CD14-positive monocyte (primary cell): ENCODE results near the gene VPS26C. TPM values are rescaled to one million over a fixed set of nuclear protein-coding genes. Genes with fewer than 3 reads are reported as not detected.

Source experiments
- DNase-seq, 3 donors: peaks; one replicate each; pipeline ENCODE4 v3.0.0-alpha.2; 2011 to 2022
- H2AFZ ChIP-seq: 2 replicates; pipeline ENCODE4 v1.6.0; 2012; ENCODE audit warnings: mild to moderate bottlenecking, low read depth, low read length, inconsistent platforms; ENCODE audit not compliant: insufficient read depth, poor library complexity, severe bottlenecking
- H3K27ac ChIP-seq, 2 donors: 1 replicate in 1 of 2; 2 replicates in 1 of 2; pipeline ENCODE4 v1.5.1; 2012 to 2013; ENCODE audit warnings: low read length in 2 of 2, control low read depth in 1 of 2, inconsistent platforms in 1 of 2, low read depth in 1 of 2, mild to moderate bottlenecking in 1 of 2
- H3K27me3 ChIP-seq, 2 donors: one replicate each; pipeline versions ENCODE4 v1.6.0 to v1.6.1; 2011 to 2013; ENCODE audit warnings: low read length in 2 of 2; ENCODE audit not compliant: control insufficient read depth in 2 of 2, insufficient read depth in 2 of 2
- H3K36me3 ChIP-seq, 2 donors: replicated peaks in 1 of 2; 1 replicate in 1 of 2; 2 replicates in 1 of 2; pipeline versions ENCODE4 v1.5.1 to v1.6.1; 2012 to 2013; ENCODE audit warnings: low read length in 2 of 2, control low read depth in 1 of 2, inconsistent platforms in 1 of 2, mild to moderate bottlenecking in 1 of 2; ENCODE audit not compliant: insufficient read depth in 2 of 2, control insufficient read depth in 1 of 2
- H3K4me1 ChIP-seq, 2 donors: 1 replicate in 1 of 2; 2 replicates in 1 of 2; pipeline versions ENCODE4 v1.5.1 to v1.6.1; 2012 to 2013; ENCODE audit warnings: low read length in 2 of 2, control low read depth in 1 of 2, inconsistent platforms in 1 of 2, mild to moderate bottlenecking in 1 of 2, moderate library complexity in 1 of 2; ENCODE audit not compliant: insufficient read depth in 2 of 2, control insufficient read depth in 1 of 2
- H3K4me2 ChIP-seq: replicated peaks from 2 replicates; pipeline ENCODE3; 2012; ENCODE audit warnings: low read length, moderate library complexity, mild to moderate bottlenecking; ENCODE audit not compliant: poor library complexity, severe bottlenecking; ENCODE audit errors: extremely low read depth
- H3K4me3 ChIP-seq, 3 experiments: fragments of 200-600 bp in 1 of 3; sonication (generic) in 1 of 3; replicated peaks in 1 of 3; 1 replicate in 2 of 3; 2 replicates in 1 of 3; pipeline ENCODE4 v1.5.1; 2011 to 2013; ENCODE audit warnings: low read length in 3 of 3, mild to moderate bottlenecking in 3 of 3, control low read depth in 2 of 3, low read depth in 2 of 3, inconsistent platforms in 1 of 3, moderate library complexity in 1 of 3
- H3K79me2 ChIP-seq: 2 replicates; pipeline ENCODE4 v1.6.0; 2012; ENCODE audit warnings: mild to moderate bottlenecking, control low read depth, inconsistent platforms, low read length, moderate library complexity; ENCODE audit not compliant: insufficient read depth
- H3K9ac ChIP-seq: 2 replicates; pipeline ENCODE4 v1.6.0; 2017; ENCODE audit warnings: low read length, mild to moderate bottlenecking; ENCODE audit not compliant: insufficient read depth, poor library complexity, severe bottlenecking
- H3K9me3 ChIP-seq, 2 donors: replicated peaks in 1 of 2; 1 replicate in 1 of 2; 2 replicates in 1 of 2; pipeline versions ENCODE4 v1.5.1 to v1.6.1; 2012 to 2013; ENCODE audit warnings: low read length in 2 of 2, control low read depth in 1 of 2; ENCODE audit not compliant: control insufficient read depth in 1 of 2, insufficient read depth in 1 of 2
- H4K20me1 ChIP-seq: 2 replicates; pipeline ENCODE4 v1.6.0; 2012; ENCODE audit warnings: mild to moderate bottlenecking, low read length, control low read depth, moderate library complexity; ENCODE audit not compliant: insufficient read depth
- H3K27ac Mint-ChIP-seq, 7 donors: one replicate each; pipeline ENCODE4 v1.8.0; 2020; ENCODE audit warnings: mild to moderate bottlenecking in 7 of 7, mixed read lengths in 7 of 7, moderate library complexity in 6 of 7, inconsistent platforms in 2 of 7
- H3K27me3 Mint-ChIP-seq, 3 donors: one replicate each; pipeline ENCODE4 v1.8.0; 2021 to 2022; ENCODE audit warnings: low read depth in 3 of 3, mild to moderate bottlenecking in 3 of 3, mixed read lengths in 3 of 3, moderate library complexity in 3 of 3, inconsistent platforms in 1 of 3
- H3K36me3 Mint-ChIP-seq, 2 donors: one replicate each; pipeline ENCODE4 v1.8.0; 2020; ENCODE audit warnings: mixed read lengths in 2 of 2, inconsistent platforms in 1 of 2, mild to moderate bottlenecking in 1 of 2
- H3K4me1 Mint-ChIP-seq: one replicate; pipeline ENCODE4 v1.8.0; 2020; ENCODE audit warnings: mild to moderate bottlenecking, mixed read lengths
- H3K4me3 Mint-ChIP-seq, 2 donors: one replicate each; pipeline ENCODE4 v1.8.0; 2020; ENCODE audit warnings: mild to moderate bottlenecking in 2 of 2, mixed read lengths in 2 of 2, moderate library complexity in 1 of 2
- H3K9me3 Mint-ChIP-seq, 7 donors: one replicate each; pipeline ENCODE4 v1.8.0; 2020 to 2022; ENCODE audit warnings: mixed read lengths in 7 of 7, mild to moderate bottlenecking in 6 of 7, moderate library complexity in 6 of 7, inconsistent platforms in 2 of 7
- CTCF ChIP-seq: fragments of 200-600 bp; IDR thresholded peaks from one replicate; pipeline ENCODE4 v1.8.0; 2022; ENCODE audit warnings: antibody characterized with exemption, mild to moderate bottlenecking
- WGBS: methylation state at CpG from one replicate; pipeline ENCODE4 v1.1.5; 2013; ENCODE audit warnings: missing lambda C conversion rate; ENCODE audit not compliant: insufficient coverage; 5-methylcytosine and 5-hydroxymethylcytosine counted together
- intact Hi-C, 2 donors: fragments of 100-400 bp; cut with micrococcal nuclease; formaldehyde crosslinking; loops; one replicate each; pipeline versions ENCODE4 v1.15.0 to v1.15.1; 2023
- polyA plus RNA-seq, 3 donors: library from polyadenylated mRNA; depleted of rRNA in 1 of 3; unstranded in 2 of 3; stranded (reverse) in 1 of 3; fragments of 300-500 nt in 2 of 3; fragments of >200 nt in 1 of 3; fragmentation: Illumina TruSeq in 2 of 3; gene quantifications; 1 replicate in 2 of 3; 2 replicates in 1 of 3; pipeline ENCODE4 v1.2.3, GENCODE V29; 2012 to 2021

Gene VPS26C
- polyA plus RNA-seq, 3 donors, result 45.4 to 75.4 (median 69.3) TPM

GRCh38 chr21:37237346-37237745, 29.8 kb downstream of the VPS26C start:
- H3K36me3 Mint-ChIP-seq, result peaks cover 68 to 86% of the 10 kb centered on the region in 2 donors
- DNase-seq, result no peak
- Histone ChIP-seq H3K27ac (no peak overlapping the region), H3K79me2 (peaks cover 28% of the 10 kb centered on the region), H3K9me3 (no peaks in the 10 kb centered on the region), H3K4me1 (no peaks in the 10 kb centered on the region), H3K4me3 (no peak overlapping the region), H3K4me2 (no peak overlapping the region), H4K20me1 (peaks cover 51% of the 10 kb centered on the region), H3K27me3 (no peaks in the 10 kb centered on the region), H3K9ac (no peak overlapping the region), H3K36me3 (peaks cover 62 to 88% of the 10 kb centered on the region in 2 donors), H2AFZ (no peak overlapping the region)
- H3K4me3 Mint-ChIP-seq, result no peak overlapping the region
- no peaks in the 10 kb centered on the region for H3K27me3 Mint-ChIP-seq
- no peak for TF ChIP-seq CTCF
- H3K9me3 Mint-ChIP-seq, result no peaks in the 10 kb centered on the region
- WGBS, result 100% methylated on average over 2 of the region's 2 CpGs
- H3K27ac Mint-ChIP-seq, result peak overlapping the region in 3 of 7 donors; percentile 7 to 27 (median 12)
- intact Hi-C loops, result no loop called here
- no peaks in the 10 kb centered on the region for H3K4me1 Mint-ChIP-seq

- Histone ChIP-seq H3K9ac (no peak overlapping the region), H3K36me3 (peaks cover 77 to 93% of the 10 kb centered on the region in 2 donors), H3K4me2 (no peak overlapping the region), H3K27me3 (no peaks in the 10 kb centered on the region), H3K79me2 (no peaks in the 10 kb centered on the region), H3K4me1 (no peaks in the 10 kb centered on the region), H2AFZ (no peak overlapping the region), H4K20me1 (peaks cover 24% of the 10 kb centered on the region), H3K9me3 (no peaks in the 10 kb centered on the region), H3K4me3 (no peak overlapping the region), H3K27ac (no peak overlapping the region)
- no peak overlapping the region for H3K4me3 Mint-ChIP-seq
- intact Hi-C loops, result no loop called here
- H3K9me3 Mint-ChIP-seq, result peaks cover 0 to 2% (median 0%) of the 10 kb centered on the region in 7 donors
- H3K4me1 Mint-ChIP-seq, result no peaks in the 10 kb centered on the region
- no peak for DNase-seq
- WGBS, result 98% methylated on average over 9 of the region's 9 CpGs
- no peak for TF ChIP-seq CTCF
- H3K36me3 Mint-ChIP-seq, result peaks cover 87 to 93% of the 10 kb centered on the region in 2 donors
- H3K27me3 Mint-ChIP-seq, result no peaks in the 10 kb centered on the region
- peak overlapping the region in 2 of 7 donors; percentile 21 to 28 for H3K27ac Mint-ChIP-seq
Observed at GRCh38 chr21:37233551-37234146, 33.5 kb downstream of the VPS26C start.
